Progenitor cell of endocrine pancreas (in vitro differentiated cells): ENCODE results near the gene CDKN3. TPM values are rescaled to one million over a fixed set of nuclear protein-coding genes. Genes with fewer than 3 reads are reported as not detected.

ENCODE experiments used
- DNase-seq: peaks from one replicate; pipeline ENCODE4 v3.0.0; 2021; ENCODE audit warnings: low spot score; ENCODE audit not compliant: unreplicated experiment
- H3K27ac Mint-ChIP-seq: 2 replicates; pipeline ENCODE4 v1.8.0; 2021; ENCODE audit warnings: mild to moderate bottlenecking, moderate library complexity, mixed read lengths
- H3K27me3 Mint-ChIP-seq: 2 replicates; pipeline ENCODE4 v1.8.0; 2021; ENCODE audit warnings: mixed read lengths
- H3K36me3 Mint-ChIP-seq: 2 replicates; pipeline ENCODE4 v1.8.0; 2022; ENCODE audit warnings: mixed read lengths; ENCODE audit not compliant: insufficient read depth
- H3K4me1 Mint-ChIP-seq: 2 replicates; pipeline ENCODE4 v1.8.0; 2021; ENCODE audit warnings: low read depth, mixed read lengths
- H3K4me3 Mint-ChIP-seq: 2 replicates; pipeline ENCODE4 v1.8.0; 2021; ENCODE audit warnings: low read depth, mild to moderate bottlenecking, moderate library complexity, mixed read lengths
- H3K9me3 Mint-ChIP-seq: 2 replicates; pipeline ENCODE4 v1.8.0; 2021; ENCODE audit warnings: low read depth, mixed read lengths
- CTCF ChIP-seq: fragments of 200-600 bp; sonication (generic); IDR thresholded peaks from one replicate; pipeline ENCODE4 v1.5.0; 2021; ENCODE audit warnings: antibody characterized with exemption, mild to moderate bottlenecking; ENCODE audit not compliant: unreplicated experiment
- total RNA-seq: library from RNA; stranded (reverse); gene quantifications from 2 replicates; pipeline ENCODE4 v1.2.1, GENCODE V29; 2021

Gene CDKN3
- total RNA-seq, 1 donor from 2014 or later, result 20.5 TPM

GRCh38 chr14:54443981-54444380, 47.2 kb downstream of the CDKN3 start:
- peaks cover 15% of the 10 kb centered on the region for H3K4me1 Mint-ChIP-seq

DNA sequence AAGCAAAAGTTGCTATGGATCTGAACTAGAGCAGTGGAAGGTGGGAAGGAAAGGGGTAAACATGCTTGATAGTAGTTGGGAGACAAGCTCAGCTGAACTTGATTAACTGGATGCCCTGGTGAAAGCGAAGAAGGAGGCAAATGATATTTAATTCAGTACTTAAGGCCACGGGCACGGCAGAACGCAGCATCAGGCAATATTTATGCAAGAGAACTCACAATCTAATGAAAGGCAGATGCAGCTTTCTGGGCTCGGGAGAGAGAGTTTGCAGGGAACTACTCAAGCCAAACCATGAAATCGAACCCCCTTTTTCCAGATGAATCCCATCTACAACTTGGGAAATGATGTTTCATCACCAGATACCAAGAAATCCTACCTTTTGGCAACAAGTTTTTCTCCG, 47.9 kb downstream of the CDKN3 start:
- Mint-ChIP-seq H3K4me1 (peaks cover 12% of the 10 kb centered on the region), H3K9me3 (no peaks in the 10 kb centered on the region), H3K4me3 (no peak overlapping the region), H3K36me3 (no peaks in the 10 kb centered on the region), H3K27me3 (peaks cover 31% of the 10 kb centered on the region), H3K27ac (no peak overlapping the region)
- no peak for TF ChIP-seq CTCF
- no peak for DNase-seq

More at GRCh38 chr14:54443981-54444380, 47.2 kb downstream of the CDKN3 start:
- Mint-ChIP-seq H3K36me3 (no peaks in the 10 kb centered on the region), H3K27ac (no peak overlapping the region), H3K9me3 (no peaks in the 10 kb centered on the region), H3K27me3 (peaks cover 24% of the 10 kb centered on the region), H3K4me3 (no peak overlapping the region)
- no peak for DNase-seq
- TF ChIP-seq CTCF, result no peak

GRCh38 chr14:54446161-54446693, 49.4 kb downstream of the CDKN3 start:
- no peak for DNase-seq
- H3K36me3 Mint-ChIP-seq, result no peaks in the 10 kb centered on the region
- no peak for TF ChIP-seq CTCF
- H3K27ac Mint-ChIP-seq, result no peak overlapping the region
- H3K9me3 Mint-ChIP-seq, result no peaks in the 10 kb centered on the region
- H3K27me3 Mint-ChIP-seq, result peaks cover 43% of the 10 kb centered on the region
- H3K4me1 Mint-ChIP-seq, result peaks cover 3% of the 10 kb centered on the region
- H3K4me3 Mint-ChIP-seq, result no peak overlapping the region

GRCh38 chr14:54447231-54447692, 50.5 kb downstream of the CDKN3 start:
- Mint-ChIP-seq H3K36me3 (no peaks in the 10 kb centered on the region), H3K27ac (no peak overlapping the region), H3K4me1 (peaks cover 2% of the 10 kb centered on the region), H3K4me3 (no peak overlapping the region), H3K9me3 (no peaks in the 10 kb centered on the region), H3K27me3 (peaks cover 43% of the 10 kb centered on the region)
- no peak for TF ChIP-seq CTCF
- DNase-seq, result no peak

DNA sequence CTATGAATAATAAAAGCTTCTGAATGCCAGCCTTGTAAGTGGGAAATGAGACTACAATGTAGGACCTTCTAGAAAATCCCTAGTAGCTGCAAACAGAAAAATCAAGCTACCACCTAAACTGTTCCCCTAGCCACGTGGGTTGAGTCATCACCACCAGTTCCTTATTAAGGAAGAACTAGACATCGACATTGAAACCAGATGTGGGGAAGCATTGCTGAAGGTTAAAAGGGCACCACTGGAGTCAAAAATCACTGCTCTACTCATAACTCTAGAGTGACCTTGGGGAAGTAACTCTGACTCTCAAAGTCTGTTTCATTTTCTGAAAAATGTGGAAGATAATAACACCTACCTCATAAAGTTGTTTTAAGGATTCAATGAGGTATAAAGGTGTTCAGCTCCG, 53.7 kb downstream of the CDKN3 start:
- Mint-ChIP-seq H3K4me3 (no peak overlapping the region), H3K9me3 (no peaks in the 10 kb centered on the region), H3K27me3 (peaks cover 47% of the 10 kb centered on the region), H3K4me1 (peaks cover 2% of the 10 kb centered on the region), H3K27ac (no peak overlapping the region), H3K36me3 (no peaks in the 10 kb centered on the region)
- DNase-seq, result no peak
- no peak for TF ChIP-seq CTCF
